HEK293 (cell line): Measurements from ENCODE around the gene DNAJB8.
A peak's percentile ranks its signal among the peaks of the same experiment; 100 is the strongest.

Experiments
- CTCF ChIP-seq: fragments of 450-650 bp; formaldehyde crosslinking; IDR thresholded peaks from 2 replicates; pipeline ENCODE4 v1.5.1; 2016; ENCODE audit warnings: missing biosample characterization, missing genetic modification characterization
- GLIS1 ChIP-seq: fragments of 450-650 bp; formaldehyde crosslinking; IDR thresholded peaks from 2 replicates; pipeline ENCODE4 v1.5.1; 2016; ENCODE audit warnings: missing biosample characterization, missing genetic modification characterization
- HOXD13 ChIP-seq: sonication (generic); formaldehyde crosslinking; IDR thresholded peaks from 2 replicates; pipeline ENCODE4 v1.8.0; 2022; ENCODE audit warnings: missing genetic modification reagents, borderline replicate concordance
- KLF1 ChIP-seq: fragments of 450-650 bp; formaldehyde crosslinking; IDR thresholded peaks from 2 replicates; pipeline ENCODE4 v1.5.1; 2016; ENCODE audit warnings: missing biosample characterization, missing genetic modification characterization
- MEIS1 ChIP-seq: sonication (generic); formaldehyde crosslinking; IDR thresholded peaks from 2 replicates; pipeline ENCODE4 v1.8.1; 2022; ENCODE audit warnings: missing genetic modification reagents, mild to moderate bottlenecking, borderline replicate concordance
- RBAK ChIP-seq: fragments of 450-650 bp; formaldehyde crosslinking; IDR thresholded peaks from 2 replicates; pipeline ENCODE4 v1.5.1; 2016; ENCODE audit warnings: missing biosample characterization, missing genetic modification characterization
- SCRT1 ChIP-seq: fragments of 450-650 bp; formaldehyde crosslinking; IDR thresholded peaks from 2 replicates; pipeline ENCODE4 v1.5.1; 2016; ENCODE audit warnings: missing biosample characterization, missing genetic modification characterization, borderline replicate concordance
- SP3 ChIP-seq: fragments of 450-650 bp; formaldehyde crosslinking; IDR thresholded peaks from 2 replicates; pipeline ENCODE4 v1.5.1; 2016; ENCODE audit warnings: missing biosample characterization, missing genetic modification characterization
- SP7 ChIP-seq: fragments of 450-650 bp; formaldehyde crosslinking; IDR thresholded peaks from 2 replicates; pipeline ENCODE4 v1.5.1; 2016; ENCODE audit warnings: missing biosample characterization, missing genetic modification characterization
- ZBTB20 ChIP-seq: fragments of 450-650 bp; formaldehyde crosslinking; IDR thresholded peaks from 2 replicates; pipeline ENCODE4 v1.5.1; 2016; ENCODE audit warnings: missing biosample characterization, missing genetic modification characterization
- ZBTB8A ChIP-seq: fragments of 450-650 bp; formaldehyde crosslinking; IDR thresholded peaks from 2 replicates; pipeline ENCODE4 v1.5.1; 2016; ENCODE audit warnings: missing biosample characterization, missing genetic modification characterization
- ZNF169 ChIP-seq: fragments of 450-650 bp; formaldehyde crosslinking; IDR thresholded peaks from 2 replicates; pipeline ENCODE4 v1.5.1; 2016; ENCODE audit warnings: missing biosample characterization, missing genetic modification characterization
- ZNF23 ChIP-seq: fragments of 450-650 bp; formaldehyde crosslinking; IDR thresholded peaks from 2 replicates; pipeline ENCODE4 v1.5.1; 2016; ENCODE audit warnings: missing biosample characterization, missing genetic modification characterization, borderline replicate concordance
- ZNF274 ChIP-seq, 2 experiments: fragments of 200-500 bp in 1 of 2; fragments of 450-650 bp in 1 of 2; sonication (Bioruptor generic) in 1 of 2; formaldehyde crosslinking in 1 of 2; IDR thresholded peaks; 2 replicates each; pipeline versions ENCODE4 v1.5.1 to v1.6.1; 2014 to 2016; ENCODE audit warnings: borderline replicate concordance in 1 of 2, inconsistent platforms in 1 of 2, low read length in 1 of 2, missing biosample characterization in 1 of 2, missing genetic modification characterization in 1 of 2
- ZNF280C ChIP-seq: fragments of 450-650 bp; formaldehyde crosslinking; IDR thresholded peaks from 2 replicates; pipeline ENCODE4 v1.5.1; 2016; ENCODE audit warnings: missing biosample characterization, missing genetic modification characterization
- ZNF311 ChIP-seq: fragments of 450-650 bp; formaldehyde crosslinking; IDR thresholded peaks from 2 replicates; pipeline ENCODE4 v1.5.1; 2017; ENCODE audit warnings: missing biosample characterization, missing genetic modification characterization, borderline replicate concordance
- ZNF362 ChIP-seq: fragments of 450-650 bp; formaldehyde crosslinking; IDR thresholded peaks from 2 replicates; pipeline ENCODE4 v1.5.1; 2016; ENCODE audit warnings: missing biosample characterization, missing genetic modification characterization
- ZNF366 ChIP-seq: fragments of 450-650 bp; formaldehyde crosslinking; conservative IDR thresholded peaks from 2 replicates; pipeline ENCODE4 v1.5.1; 2016; ENCODE audit warnings: missing biosample characterization, missing genetic modification characterization
- ZNF391 ChIP-seq: fragments of 450-650 bp; formaldehyde crosslinking; IDR thresholded peaks from 2 replicates; pipeline ENCODE4 v1.5.1; 2016; ENCODE audit warnings: low read depth, missing biosample characterization, missing genetic modification characterization, borderline replicate concordance
- ZNF394 ChIP-seq: fragments of 450-650 bp; formaldehyde crosslinking; IDR thresholded peaks from 2 replicates; pipeline ENCODE4 v1.5.1; 2016; ENCODE audit warnings: missing biosample characterization, missing genetic modification characterization, mild to moderate bottlenecking, moderate library complexity, borderline replicate concordance
- ZNF423 ChIP-seq: fragments of 450-650 bp; formaldehyde crosslinking; IDR thresholded peaks from 2 replicates; pipeline ENCODE4 v1.5.1; 2016; ENCODE audit warnings: missing biosample characterization, missing genetic modification characterization
- ZNF549 ChIP-seq: fragments of 450-650 bp; IDR thresholded peaks from 2 replicates; pipeline ENCODE4 v1.5.1; 2018; ENCODE audit warnings: missing biosample characterization, missing genetic modification characterization, mild to moderate bottlenecking, inconsistent platforms, moderate library complexity
- ZNF600 ChIP-seq: fragments of 450-650 bp; formaldehyde crosslinking; IDR thresholded peaks from 2 replicates; pipeline ENCODE4 v1.5.1; 2016; ENCODE audit warnings: missing biosample characterization, missing genetic modification characterization
- ZSCAN18 ChIP-seq: fragments of 450-650 bp; formaldehyde crosslinking; IDR thresholded peaks from 2 replicates; pipeline ENCODE4 v1.5.1; 2016; ENCODE audit warnings: missing biosample characterization, missing genetic modification characterization
- ZSCAN30 ChIP-seq: fragments of 450-650 bp; IDR thresholded peaks from 2 replicates; pipeline ENCODE4 v1.5.1; 2018; ENCODE audit warnings: missing biosample characterization, mild to moderate bottlenecking, missing genetic modification characterization, moderate library complexity

Gene DNAJB8

GRCh38 chr3:128487813-128488635, 21.3 kb upstream of the DNAJB8 start (continued):
- no peak for TF ChIP-seq ZSCAN18
- TF ChIP-seq ZBTB8A: peak; percentile 70
- TF ChIP-seq ZNF23 (tag by site-specific recombination): no peak
- TF ChIP-seq ZNF280C (tag by site-specific recombination): no peak
- TF ChIP-seq ZNF394 (tag by site-specific recombination): no peak
- no peak for TF ChIP-seq RBAK (tag by site-specific recombination)
- no peak for TF ChIP-seq ZNF391 (tag by site-specific recombination)
- TF ChIP-seq ZNF600 (tag by site-specific recombination): peak; percentile 90
- no peak for TF ChIP-seq ZNF311 (tag by site-specific recombination)
- no peak for TF ChIP-seq ZSCAN30 (tag by site-specific recombination)
- no peak for TF ChIP-seq HOXD13
- TF ChIP-seq KLF1 (tag by site-specific recombination): peak; percentile 59
- peak; percentile 7; the same call in 1 of the 2 replicates for TF ChIP-seq SP7 (tag by site-specific recombination)
- peak; percentile 24; the same call in 1 of the 2 replicates for TF ChIP-seq CTCF (tag by site-specific recombination)
- peak; percentile 90 for TF ChIP-seq GLIS1 (tag by site-specific recombination)
- TF ChIP-seq MEIS1 (CRISPR knock-in tag): no peak
- TF ChIP-seq ZNF366: no peak
- TF ChIP-seq ZNF549 (tag by site-specific recombination): no peak
- TF ChIP-seq ZBTB20 (tag by site-specific recombination): peak; percentile 72
- TF ChIP-seq SCRT1: no peak
- TF ChIP-seq ZNF423 (tag by site-specific recombination): peak; percentile 72
- no peak for TF ChIP-seq ZNF169
- TF ChIP-seq ZNF362 (tag by site-specific recombination): no peak
- TF ChIP-seq ZNF274 (IDR thresholded peaks at IDR 0.05; ENCODE audit: low read length): no peak
- no peak for TF ChIP-seq ZNF274 (tag by site-specific recombination; IDR thresholded peaks at IDR 0.05; ENCODE audit: borderline replicate concordance)
- TF ChIP-seq SP3 (tag by site-specific recombination): no peak; the same call in 1 of the 2 replicates
